GM18508 (cell line): ENCODE measurements around the gene CSF1.
"Not testable (repeated sequence)": the region's sequence is repeated elsewhere in the genome, so short reads cannot be mapped to it uniquely, and the experiment has no call there.

ENCODE experiments used
- ATAC-seq: cut with Tn5 transposase; IDR thresholded peaks from one replicate; pipeline ENCODE4 v1.9.1; 2021; ENCODE audit warnings: moderate number of reproducible peaks; ENCODE audit not compliant: insufficient read depth, unreplicated experiment

The CSF1 gene

GRCh38 chr1:109910123-109910962 is at the start of gene CSF1:
Gene CSF1, plus strand, starts transcription at chr1:109910849. Its CDS starts 175 bp downstream, at chr1:109911024.
- no peak for ATAC-seq

GRCh38 chr1:109861616-109862015 is 49.0 kb upstream of the CSF1 start:
- not testable (repeated sequence) for ATAC-seq

- no peak for ATAC-seq
Observed at GRCh38 chr1:109863667-109864046, 47.0 kb upstream of the CSF1 start.

GRCh38 chr1:109864047-109864822 is 46.4 kb upstream of the CSF1 start:
- ATAC-seq: no peak

- no peak for ATAC-seq
Observed at GRCh38 chr1:109864930-109865612, 45.6 kb upstream of the CSF1 start.

GRCh38 chr1:109866071-109866470 is 44.6 kb upstream of the CSF1 start:
- ATAC-seq: no peak

- no peak for ATAC-seq
Observed at GRCh38 chr1:109873278-109874175, 37.1 kb upstream of the CSF1 start.

- no peak for ATAC-seq
Observed at GRCh38 chr1:109874445-109874844, 36.2 kb upstream of the CSF1 start.

- no peak for ATAC-seq
Observed at GRCh38 chr1:109875874-109876273, 34.8 kb upstream of the CSF1 start.

GRCh38 chr1:109876617-109877316 is 33.9 kb upstream of the CSF1 start:
- ATAC-seq: no peak

GRCh38 chr1:109877317-109877771 is 33.3 kb upstream of the CSF1 start:
- no peak for ATAC-seq

GRCh38 chr1:109877776-109878175 is 32.9 kb upstream of the CSF1 start:
- ATAC-seq: no peak

GRCh38 chr1:109878531-109879104 is 32.0 kb upstream of the CSF1 start:
- no peak for ATAC-seq

- ATAC-seq: not testable (repeated sequence)
Observed at GRCh38 chr1:109879371-109879770, 31.3 kb upstream of the CSF1 start.

GRCh38 chr1:109879881-109880525 is 30.6 kb upstream of the CSF1 start:
- ATAC-seq: no peak

- no peak for ATAC-seq
Observed at GRCh38 chr1:109880971-109881894, 29.4 kb upstream of the CSF1 start.

GRCh38 chr1:109881906-109882287 is 28.8 kb upstream of the CSF1 start:
- ATAC-seq: no peak
